Measurements from ENCODE around the gene TRAF1.

TRAF1 gene

GRCh38 chr9:120912958-120913646, 13.5 kb downstream of the TRAF1 start:
- no peak overlapping the region for H3K4me3 ChIP-seq (ENCODE audit: low read depth, low read length)
- TF ChIP-seq, protein P1, sequence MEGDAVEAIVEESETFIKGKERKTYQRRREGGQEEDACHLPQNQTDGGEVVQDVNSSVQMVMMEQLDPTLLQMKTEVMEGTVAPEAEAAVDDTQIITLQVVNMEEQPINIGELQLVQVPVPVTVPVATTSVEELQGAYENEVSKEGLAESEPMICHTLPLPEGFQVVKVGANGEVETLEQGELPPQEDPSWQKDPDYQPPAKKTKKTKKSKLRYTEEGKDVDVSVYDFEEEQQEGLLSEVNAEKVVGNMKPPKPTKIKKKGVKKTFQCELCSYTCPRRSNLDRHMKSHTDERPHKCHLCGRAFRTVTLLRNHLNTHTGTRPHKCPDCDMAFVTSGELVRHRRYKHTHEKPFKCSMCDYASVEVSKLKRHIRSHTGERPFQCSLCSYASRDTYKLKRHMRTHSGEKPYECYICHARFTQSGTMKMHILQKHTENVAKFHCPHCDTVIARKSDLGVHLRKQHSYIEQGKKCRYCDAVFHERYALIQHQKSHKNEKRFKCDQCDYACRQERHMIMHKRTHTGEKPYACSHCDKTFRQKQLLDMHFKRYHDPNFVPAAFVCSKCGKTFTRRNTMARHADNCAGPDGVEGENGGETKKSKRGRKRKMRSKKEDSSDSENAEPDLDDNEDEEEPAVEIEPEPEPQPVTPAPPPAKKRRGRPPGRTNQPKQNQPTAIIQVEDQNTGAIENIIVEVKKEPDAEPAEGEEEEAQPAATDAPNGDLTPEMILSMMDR (IDR thresholded peaks at IDR 0.05; ENCODE audit: low read depth, low read length), result no peak

GRCh38 chr9:120911295-120911837, 15.2 kb downstream of the TRAF1 start:
- no peak overlapping the region for H3K4me3 ChIP-seq (ENCODE audit: low read depth, low read length)
- TF ChIP-seq, protein P1 (IDR thresholded peaks at IDR 0.05; ENCODE audit: low read depth, low read length), result no peak

DNA sequence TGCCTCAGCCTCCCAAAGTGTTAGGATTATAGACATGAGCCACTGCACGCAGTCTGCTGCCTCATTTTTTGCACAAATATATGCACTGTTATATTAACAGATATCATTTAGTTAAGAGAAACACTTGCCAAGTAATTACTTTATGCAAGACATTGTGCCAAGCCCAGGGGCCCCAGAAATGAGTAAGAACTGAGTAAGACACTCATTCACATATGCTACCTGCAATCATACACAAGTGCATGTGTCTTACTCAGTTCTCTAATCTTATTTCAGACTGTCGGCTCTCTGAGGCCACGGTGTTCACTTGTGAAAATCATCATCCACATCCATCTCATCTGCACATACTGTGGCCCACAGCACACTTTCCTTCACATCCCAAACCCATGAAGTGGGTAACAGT, 16.0 kb downstream of the TRAF1 start:
- TF ChIP-seq, protein P1 (IDR thresholded peaks at IDR 0.05; ENCODE audit: low read depth, low read length), result no peak
- H3K4me3 ChIP-seq (ENCODE audit: low read depth, low read length), result no peak overlapping the region

DNA sequence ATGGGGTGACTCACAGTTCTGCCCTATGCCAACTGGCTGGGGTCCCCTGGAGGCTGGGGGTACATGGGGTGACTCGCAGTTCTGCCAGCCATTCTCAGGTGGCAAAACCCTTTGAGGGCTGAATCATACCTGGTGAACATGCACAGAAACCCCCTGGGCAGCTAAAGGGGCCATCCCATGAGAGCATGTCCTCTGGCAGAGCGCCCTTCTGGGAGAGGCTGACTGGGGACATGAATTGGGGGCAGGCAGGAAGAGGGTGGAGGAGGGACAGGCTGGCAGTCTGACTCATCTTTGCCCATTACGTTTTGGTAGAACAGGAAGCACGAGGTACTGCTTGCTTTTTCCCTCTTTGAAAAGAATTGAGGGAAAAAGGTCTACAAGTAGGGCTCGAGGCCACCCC, 16.7 kb downstream of the TRAF1 start:
- TF ChIP-seq, protein P1 (IDR thresholded peaks at IDR 0.05; ENCODE audit: low read depth, low read length), result no peak
- no peak overlapping the region for H3K4me3 ChIP-seq (ENCODE audit: low read depth, low read length)

GRCh38 chr9:120905315-120906164, 21.1 kb downstream of the TRAF1 start:
- no peak overlapping the region for H3K4me3 ChIP-seq (ENCODE audit: low read depth, low read length)
- TF ChIP-seq, protein P1 (IDR thresholded peaks at IDR 0.05; ENCODE audit: low read depth, low read length), result no peak

- TF ChIP-seq, protein P1 (IDR thresholded peaks at IDR 0.05; ENCODE audit: low read depth, low read length), result no peak
- H3K4me3 ChIP-seq (ENCODE audit: low read depth, low read length), result no peak overlapping the region
Measured at GRCh38 chr9:120904978-120905301, 21.7 kb downstream of the TRAF1 start.

Measured in WI38 (cell line).